HT1080 (cell line): ENCODE data around the gene UBE2S. TPM values are rescaled to one million over a fixed set of nuclear protein-coding genes. Genes with fewer than 3 reads are reported as not detected.

Source experiments
- DNase-seq: peaks from one replicate; pipeline ENCODE4 v3.0.0-alpha.2; 2015; ENCODE audit warnings: low read depth
- total RNA-seq: library from RNA; depleted of rRNA; stranded (reverse); fragments of >200 nt; shearing (Covaris generic); gene quantifications from 2 replicates; pipeline ENCODE4 v1.2.3, GENCODE V29; 2014

Gene UBE2S
- total RNA-seq, 1 experiment from 2014 or later: 1,047 TPM

DNA sequence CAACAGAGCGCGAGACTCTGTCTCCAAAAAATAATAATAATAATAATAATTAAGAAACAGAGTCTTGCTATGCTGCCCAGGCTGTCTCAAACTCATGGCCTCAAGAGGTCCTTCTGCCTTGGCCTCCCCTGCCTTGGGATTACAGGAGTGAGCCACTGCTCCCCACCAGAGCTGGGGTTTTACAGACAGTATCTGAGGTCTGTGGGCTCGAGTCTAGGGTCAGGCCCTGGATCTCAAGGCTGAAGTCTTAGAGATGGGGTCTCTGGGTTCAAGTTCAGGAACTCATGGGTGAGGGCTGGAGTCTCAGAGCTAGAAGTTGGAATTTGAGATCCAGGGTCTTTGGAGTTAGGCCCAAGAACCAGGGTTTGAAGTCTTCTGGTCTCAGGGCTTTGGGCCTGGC lies 40.8 kb downstream of the UBE2S start:
- no peak for DNase-seq

DNA sequence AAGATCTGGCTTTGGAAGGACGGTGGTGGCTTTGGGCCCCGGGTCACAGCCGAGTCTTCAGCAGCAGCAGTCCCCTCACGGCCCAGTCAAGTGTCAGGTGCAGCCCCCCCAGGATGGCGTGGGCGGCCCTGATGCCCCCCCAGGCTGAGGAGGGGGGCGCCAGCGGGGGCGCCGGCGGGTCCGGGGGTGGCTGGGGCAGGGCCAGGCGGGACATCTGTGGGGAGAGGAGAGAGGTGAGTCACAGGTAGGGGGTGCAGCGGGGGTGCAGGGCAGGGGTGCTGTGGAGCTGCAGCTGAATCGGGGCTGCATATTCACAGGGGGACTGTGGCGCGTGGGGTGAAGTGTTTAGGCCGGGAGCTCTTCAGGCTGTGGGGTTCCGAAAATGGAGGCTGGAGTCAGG lies 41.6 kb downstream of the UBE2S start:
- DNase-seq: no peak

DNA sequence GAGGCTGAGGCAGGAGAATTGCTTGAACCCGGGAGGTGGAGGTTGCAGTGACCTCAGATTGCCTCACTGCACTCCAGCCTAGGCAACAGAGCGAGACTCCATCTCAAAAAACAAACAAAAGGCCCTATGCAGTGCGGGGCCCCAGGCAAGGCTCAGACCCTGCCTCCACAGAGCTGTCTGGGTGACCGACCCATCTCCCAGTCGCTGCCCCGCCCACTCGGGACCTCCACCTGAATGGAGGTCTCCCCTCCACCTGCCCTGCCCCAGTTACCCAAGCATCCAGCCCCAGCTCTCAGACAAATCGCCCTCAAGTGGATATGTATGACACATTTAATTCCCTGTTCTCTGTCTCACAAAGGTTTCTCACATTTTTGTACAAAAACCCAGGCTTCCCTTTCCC lies 42.3 kb downstream of the UBE2S start:
- no peak for DNase-seq

DNA sequence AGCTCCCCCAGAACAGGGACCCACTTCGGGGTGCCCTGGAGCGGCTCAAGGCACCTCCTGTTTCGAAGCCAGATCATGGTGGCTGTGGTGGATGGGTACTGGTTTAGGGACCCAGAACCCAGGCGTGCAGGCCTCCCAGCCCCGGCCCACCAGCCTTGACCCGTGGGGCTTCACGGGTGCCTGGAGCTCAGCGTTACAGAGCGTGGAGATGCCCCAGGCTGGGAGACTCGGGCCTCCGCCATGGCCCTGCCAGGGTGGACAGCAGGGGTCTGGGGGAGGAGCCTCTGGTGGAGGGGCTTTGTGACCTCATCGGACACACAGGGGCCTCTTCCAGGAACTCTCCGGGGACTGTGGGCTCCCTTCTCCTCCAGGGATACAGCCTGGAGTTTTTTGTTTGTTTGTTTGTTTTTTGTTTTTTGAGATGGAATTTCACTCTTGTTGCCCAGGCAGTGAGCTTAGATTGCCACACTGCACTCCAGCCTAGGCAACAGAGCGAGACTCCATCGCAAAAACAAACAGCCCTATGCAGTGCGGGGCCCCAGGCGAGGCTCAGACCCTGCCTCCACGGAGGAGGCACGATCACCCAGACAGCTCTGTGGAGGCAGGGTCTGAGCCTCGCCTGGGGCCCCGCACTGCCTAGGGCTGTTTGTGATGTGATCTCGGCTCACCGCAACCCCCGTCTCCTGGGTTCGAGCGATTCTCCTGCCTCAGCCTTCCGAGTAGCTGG lies 44.4 kb downstream of the UBE2S start, which contains the start of gene GARIN5B:
TSS of gene GARIN5B (minus strand) at position 271 of the 727 bp plus-strand sequence. CDS start at position 77, 194 bp downstream.
- no peak for DNase-seq

DNA sequence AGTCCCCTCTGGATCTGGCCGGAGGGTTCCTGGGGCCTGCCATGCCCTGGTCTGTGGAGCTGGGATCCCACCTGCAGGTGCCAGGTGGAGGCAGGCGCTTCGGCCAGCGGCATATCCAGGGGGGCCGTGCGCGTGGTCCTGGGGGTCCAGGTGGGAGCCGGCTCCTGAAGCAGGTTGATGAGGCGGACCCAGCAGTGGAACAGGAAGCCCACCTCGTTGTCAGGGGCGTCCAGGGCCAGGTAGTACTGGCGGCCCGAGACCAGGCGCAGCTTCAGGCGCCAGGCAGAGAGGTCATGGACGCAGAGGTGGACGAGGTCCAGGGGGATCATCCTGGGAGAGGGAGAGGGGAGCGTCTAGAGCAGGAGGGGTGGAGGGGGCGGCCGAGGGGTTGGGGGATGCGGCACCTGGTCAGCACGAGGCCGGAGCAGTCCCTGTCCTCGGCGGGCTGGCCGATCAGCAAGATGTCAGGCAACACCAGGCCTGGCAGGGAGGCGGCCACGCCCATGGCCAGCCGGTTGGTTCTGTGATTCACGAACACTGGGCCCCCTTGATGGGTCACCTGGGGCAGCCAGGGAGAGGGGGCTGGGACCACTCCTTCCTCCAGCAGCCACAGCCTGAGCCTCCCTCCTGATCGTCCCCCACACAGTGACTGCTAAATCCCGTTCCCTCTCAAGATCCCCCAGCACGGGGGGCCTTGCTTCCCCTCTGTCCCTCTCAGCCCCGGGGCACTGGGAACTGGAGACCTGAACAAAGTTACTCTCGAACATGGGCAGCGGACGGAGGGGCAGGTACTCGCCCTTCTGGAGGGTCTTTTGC lies 45.2 kb downstream of the UBE2S start:
- no peak for DNase-seq

DNA sequence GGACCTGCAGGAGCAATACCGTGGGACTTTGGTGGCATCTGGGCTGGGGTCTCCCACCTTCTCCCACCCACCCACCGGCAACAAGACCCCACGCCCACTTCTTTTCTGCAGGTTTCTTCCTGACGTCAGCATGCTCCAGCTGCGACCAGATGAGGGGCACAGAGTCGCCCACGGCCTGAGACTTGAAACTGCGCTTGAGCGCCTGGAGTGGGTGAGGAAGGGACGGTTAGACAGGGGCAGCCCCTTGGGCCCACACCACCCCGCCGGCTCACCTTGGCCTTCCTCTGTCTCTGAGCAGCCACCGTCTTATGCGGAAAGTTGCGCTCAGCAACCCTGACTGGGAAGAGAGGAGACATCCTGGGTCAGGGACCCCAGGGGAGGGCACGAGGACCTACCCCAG lies 46.7 kb downstream of the UBE2S start:
- no peak for DNase-seq

DNA sequence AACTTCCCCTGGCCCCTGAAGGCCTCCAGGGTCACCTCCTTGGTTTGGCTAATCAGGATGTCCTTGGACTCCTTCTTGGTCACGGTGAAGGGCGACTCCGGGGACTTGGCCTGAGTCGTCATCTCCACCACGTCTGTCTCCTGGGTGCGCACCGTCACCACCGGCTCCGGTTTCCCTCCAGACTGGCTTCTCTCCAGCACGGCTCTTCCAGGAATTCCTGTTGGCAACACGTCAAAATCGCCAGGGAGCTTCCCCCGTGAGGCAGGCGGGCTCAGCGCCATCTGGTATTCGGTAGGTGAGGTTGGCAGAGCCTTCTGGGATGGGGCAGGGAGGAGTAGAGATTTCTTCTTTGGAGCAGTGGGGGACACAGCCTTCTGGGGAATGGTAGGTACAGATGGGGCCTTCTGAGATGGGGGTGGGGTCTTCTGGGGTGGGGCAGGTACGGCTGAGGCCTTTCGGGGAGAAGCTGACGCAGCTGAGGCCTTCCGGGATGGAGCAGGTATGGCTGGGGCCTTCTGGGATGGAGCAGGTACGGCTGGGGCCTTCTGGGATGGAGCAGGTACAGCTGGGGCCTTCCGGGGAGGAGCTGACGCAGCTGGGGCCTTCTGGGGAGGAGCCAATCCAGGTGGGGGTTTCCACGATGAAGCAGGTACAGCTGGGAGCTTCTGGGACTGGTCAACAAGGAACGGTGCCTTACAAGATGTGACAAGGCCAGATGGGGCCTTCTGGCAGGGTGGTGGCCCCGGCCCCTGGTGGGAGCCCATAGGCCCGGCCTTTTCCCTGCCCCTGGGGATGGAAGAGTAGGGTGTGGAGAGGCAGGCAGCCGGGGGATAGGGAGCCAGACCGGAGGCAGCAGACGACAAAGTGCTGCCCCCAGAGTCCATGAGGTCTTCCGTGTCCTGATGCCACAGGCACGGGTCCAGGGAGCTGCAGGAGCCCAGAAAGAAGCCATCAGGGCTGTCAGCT lies 48.4 kb downstream of the UBE2S start:
- DNase-seq: no peak

DNA sequence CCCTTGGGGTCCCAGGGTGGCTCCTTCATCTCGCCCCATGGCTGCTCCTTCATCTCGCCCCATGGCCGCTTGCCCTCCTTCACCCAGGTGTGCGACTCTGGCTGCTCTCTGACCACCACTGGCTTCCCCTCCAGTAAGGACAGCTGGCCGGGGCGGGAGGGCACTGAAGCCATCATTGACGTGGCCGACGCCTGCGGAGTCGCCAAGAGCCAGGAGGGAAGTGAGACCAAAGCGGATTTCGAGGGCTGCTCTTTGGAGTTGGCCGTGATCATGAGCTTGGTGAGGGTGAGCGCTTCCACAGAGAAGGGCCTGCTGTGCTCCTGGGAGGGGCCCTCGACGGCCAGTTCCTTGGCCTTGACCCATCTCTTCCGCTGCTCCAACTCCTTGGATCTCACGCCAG lies 49.1 kb downstream of the UBE2S start:
- no peak for DNase-seq

DNA sequence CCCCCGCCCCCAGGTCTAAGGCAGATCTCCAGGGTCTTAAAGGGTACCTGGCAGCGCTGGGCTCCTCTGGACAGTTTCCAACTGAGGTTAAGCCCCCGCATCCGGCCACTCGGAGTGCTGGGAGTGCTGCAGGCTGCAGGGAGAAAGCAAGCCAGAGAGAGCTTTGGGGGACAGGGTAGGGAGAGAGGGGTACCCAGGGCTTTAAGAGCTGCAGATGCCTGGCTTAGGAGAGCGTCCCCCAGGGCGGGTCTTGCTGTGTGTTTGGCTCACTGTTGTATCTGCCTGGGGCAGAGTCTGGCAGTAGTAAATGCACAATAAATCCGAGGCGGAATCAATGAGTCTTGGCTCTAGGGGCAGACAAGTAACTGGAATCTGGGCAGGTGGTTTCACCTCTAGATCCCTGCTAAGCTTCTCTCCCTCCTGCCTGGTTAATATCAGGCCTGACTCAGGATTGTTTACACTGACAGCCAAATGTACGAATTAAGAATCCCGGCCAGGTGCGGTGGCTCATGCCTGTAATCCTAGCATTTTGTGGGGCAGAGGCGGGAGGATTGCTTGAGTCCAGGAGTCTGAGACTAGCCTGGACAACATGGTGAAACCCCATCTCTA lies 52.3 kb downstream of the UBE2S start:
- DNase-seq: no peak

DNA sequence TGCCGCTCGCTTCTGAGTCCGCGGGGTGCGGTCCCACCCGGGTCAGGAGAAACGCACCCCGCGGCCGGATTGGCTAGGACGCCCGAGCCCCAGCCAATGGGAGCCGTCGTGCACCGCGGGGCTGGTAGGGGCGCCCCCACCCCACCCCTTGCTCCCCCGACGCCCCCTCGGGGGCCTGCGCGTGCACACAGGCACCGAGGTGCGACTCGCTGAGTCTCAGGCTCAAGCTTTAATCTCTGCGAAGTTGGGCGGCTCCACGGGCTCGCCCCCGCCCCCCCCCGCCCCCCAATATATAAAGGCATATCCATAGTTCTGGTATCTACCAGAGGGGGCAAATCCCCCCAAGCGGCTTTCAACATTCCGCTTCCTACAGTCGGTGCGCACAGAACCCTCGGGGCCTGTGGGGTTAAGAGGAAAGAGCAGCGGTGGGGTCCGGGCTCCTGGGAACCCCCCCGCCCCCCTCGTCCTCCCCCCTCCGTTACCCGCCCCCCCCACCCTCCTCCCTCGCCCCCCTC lies 52.8 kb downstream of the UBE2S start, which contains the start of gene COX6B2:
TSS of gene COX6B2 (minus strand) at position 22 of the 515 bp plus-strand sequence. CDS start 198 bp downstream, outside the sequence.
- DNase-seq: no peak

DNA sequence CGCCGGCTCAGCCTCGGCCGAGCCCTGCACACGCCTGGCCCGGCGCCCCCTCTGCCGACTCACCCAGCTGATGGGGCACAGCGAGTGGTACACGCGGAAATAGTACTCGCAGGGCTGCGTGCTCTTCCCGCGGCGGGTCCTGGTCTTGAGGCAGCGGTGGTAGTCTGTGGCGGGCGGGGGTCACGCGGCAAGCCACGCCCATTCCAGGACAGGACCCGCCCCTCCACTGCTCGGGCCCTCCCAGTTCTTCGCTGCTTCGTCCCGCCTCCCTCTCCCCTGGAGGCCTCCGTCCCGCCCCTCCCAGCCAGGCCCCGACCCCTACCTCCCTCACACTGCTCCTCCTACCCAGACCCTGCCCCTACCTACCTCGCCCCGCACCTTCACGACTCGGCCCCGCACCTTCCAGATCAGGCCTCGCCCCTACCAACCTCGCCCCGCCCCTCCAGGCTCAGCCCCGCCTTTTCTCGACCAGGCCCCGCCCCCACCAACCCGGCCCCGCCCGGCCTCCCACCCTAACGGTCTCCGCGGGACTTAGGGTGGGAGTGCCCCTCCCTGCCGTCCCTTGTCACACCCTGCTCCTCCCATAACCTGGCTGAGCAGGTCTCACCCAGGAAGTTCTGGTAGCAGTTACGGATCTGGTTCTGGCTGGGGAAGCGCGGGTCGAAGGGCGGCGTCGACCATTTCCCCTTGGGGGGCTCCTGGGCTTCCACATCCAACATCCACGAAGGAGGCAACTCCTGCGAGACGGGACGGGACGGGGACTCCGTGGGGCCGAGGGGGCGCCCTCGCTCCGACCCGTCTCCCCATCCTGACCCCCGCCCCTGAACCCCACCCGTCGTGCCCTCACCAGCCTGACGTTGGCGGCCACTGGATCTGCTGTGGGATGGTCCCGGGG lies 53.5 kb downstream of the UBE2S start:
- peak; percentile 33 for DNase-seq

DNA sequence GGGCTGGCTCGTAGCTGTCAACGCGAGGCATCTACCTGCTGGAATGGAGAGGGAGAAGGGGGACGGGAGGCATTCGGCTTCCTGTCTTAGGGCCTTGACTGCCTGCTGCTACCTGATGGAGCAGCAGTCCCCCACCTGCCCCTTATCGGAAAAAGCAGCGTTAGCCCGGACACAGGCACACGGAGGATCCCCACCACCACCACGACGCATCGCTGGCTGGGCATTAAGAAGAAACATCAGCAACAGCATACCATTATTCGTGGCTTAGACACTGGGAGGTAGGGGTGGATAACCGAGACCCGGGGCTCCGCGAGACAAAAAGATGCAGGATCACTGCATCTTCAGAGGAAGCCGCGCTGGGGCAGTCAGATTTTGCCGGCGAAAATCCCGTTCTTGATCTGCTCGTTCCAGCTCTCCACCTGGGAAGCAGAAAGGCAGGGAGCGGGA lies 54.2 kb downstream of the UBE2S start:
- DNase-seq: no peak

DNA sequence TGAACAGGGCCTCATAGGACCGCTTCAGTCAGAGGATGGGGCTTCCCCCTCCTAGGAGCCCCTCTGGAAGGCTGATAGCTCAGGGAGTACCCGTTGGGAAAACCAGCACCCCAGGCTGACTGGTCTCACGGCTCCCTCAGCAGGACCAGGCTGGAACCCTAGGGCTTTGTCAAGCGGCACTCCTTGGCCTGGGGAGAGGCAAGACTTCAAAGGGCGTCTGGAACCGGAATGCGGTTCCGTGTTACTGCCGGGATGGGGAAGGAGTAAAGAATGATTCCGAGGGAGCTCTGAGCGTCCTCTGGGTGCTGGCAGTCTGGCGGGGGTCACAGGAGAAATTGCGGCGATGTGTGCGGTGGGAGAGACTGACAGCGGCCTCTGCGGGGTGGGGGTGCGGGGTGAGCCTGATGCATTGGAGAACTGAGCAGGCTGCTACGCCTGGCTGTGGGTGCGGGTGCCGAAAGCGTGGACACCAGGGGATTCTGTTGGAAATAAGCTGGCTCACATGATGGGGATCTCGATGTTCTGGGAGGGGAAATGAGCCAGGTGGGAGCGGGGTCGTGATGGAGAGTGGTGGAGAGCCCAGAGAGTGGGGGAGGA lies 54.9 kb downstream of the UBE2S start:
- DNase-seq: no peak

DNA sequence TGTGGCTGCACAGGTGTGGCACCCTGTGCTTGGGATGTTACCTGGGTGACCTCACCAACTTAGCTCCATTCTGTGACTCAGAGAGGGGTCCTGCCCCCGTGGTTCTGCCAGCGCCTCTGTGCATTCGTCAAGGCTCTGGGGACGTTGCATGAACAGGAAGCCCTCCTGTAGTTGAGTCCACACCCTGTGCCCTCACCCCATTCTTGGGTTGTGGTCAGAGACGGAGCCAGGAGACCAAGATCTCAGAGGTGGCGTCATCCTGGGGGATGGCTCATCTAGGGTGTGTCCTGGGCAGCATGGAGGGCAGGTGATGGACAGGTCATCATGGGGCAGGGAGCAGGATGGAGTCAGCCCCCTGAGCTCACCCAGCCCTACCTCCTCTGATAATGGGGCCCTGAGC lies 55.5 kb downstream of the UBE2S start:
- DNase-seq: peak; percentile 64

DNA sequence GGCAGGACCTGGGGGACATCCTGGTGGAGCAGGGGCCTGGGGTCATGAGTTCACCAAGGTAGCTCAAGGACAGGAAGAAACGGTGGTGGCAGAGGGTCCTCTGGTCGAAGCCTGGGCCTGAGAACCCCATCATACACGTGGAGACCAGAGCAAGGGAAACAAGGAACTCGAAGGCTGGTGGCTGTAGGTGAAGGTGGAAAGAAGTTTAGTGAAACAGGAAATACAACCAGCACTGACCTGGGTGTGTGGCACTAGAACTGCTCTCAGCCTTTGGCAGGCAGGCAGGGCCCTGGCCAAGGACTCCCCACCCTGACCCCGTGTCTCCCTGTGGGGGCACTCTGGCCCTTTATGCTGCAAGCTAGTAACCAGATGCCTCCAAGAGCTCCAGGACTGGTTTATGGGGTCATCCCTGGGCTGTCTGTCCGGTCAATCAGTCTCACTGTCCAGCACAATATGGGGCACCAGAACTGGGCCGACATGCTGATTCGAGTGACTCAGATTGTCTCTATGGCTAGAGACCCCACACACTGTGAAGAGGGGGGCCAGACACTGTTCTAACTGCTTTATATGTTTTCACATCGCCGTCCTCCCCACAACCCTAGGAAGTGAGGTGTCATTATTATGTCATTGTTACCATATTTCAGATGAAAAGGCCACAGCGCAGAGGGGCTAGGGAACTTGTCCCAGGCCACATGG lies 56.8 kb downstream of the UBE2S start:
- no peak for DNase-seq
